Panc1 (cell line): Measurements from ENCODE around the gene LRRC18.

Experiments used
- CTCF ChIP-seq: fragments of 450-650 bp; IDR thresholded peaks from 2 replicates; pipeline ENCODE4 v1.5.1; 2017; ENCODE audit warnings: mild to moderate bottlenecking
- POLR2AphosphoS5 ChIP-seq: IDR thresholded peaks from 2 replicates; pipeline ENCODE4 v1.6.1; 2012; ENCODE audit warnings: mild to moderate bottlenecking, low read depth, low read length, moderate library complexity
- SIN3A ChIP-seq: IDR thresholded peaks from 2 replicates; pipeline ENCODE4 v1.6.1; 2012; ENCODE audit warnings: low read depth, mild to moderate bottlenecking, low read length, moderate library complexity, borderline replicate concordance; ENCODE audit not compliant: insufficient read depth
- TCF7L2 ChIP-seq: IDR thresholded peaks from 2 replicates; pipeline ENCODE4 v1.6.1; 2011; ENCODE audit warnings: mild to moderate bottlenecking, low read depth, low read length, inconsistent platforms

- TF ChIP-seq CTCF, result no peak
- no peak for TF ChIP-seq TCF7L2
- no peak for TF ChIP-seq POLR2AphosphoS5
- TF ChIP-seq SIN3A, result no peak
Observed at GRCh38 chr10:48907730-48908129, 31.9 kb downstream of the LRRC18 start.
